Peyer's patch (tissue), 4 donors: ENCODE results near the gene KIF26B.

ENCODE experiments used
- CTCF ChIP-seq, 6 experiments: fragments of 450-650 bp in 4 of 6; fragments of 200-600 bp in 2 of 6; sonication (generic) in 1 of 6; IDR thresholded peaks; one replicate each; pipeline ENCODE4 v1.5.1; 2017 to 2019; ENCODE audit warnings: antibody characterized with exemption in 6 of 6, mild to moderate bottlenecking in 3 of 6, moderate library complexity in 1 of 6
- POLR2A ChIP-seq, 2 donors: fragments of 450-650 bp; IDR thresholded peaks; one replicate each; pipeline ENCODE4 v1.5.1; 2017; ENCODE audit warnings: antibody characterized with exemption in 2 of 2, mild to moderate bottlenecking in 2 of 2, moderate library complexity in 2 of 2

GRCh38 chr1:245160741-245161400, 6.1 kb downstream of the KIF26B start:
- TF ChIP-seq CTCF (IDR thresholded peaks at IDR 0.05), result no peak
- no peak for TF ChIP-seq POLR2A (IDR thresholded peaks at IDR 0.05)
